OCI-M2 (cell line): ENCODE data around the gene GLB1L2.

Source experiments
- DNase-seq: peaks from one replicate; lab custom pipeline; 2025; ENCODE audit not compliant: unreplicated experiment; lab: John Stamatoyannopoulos, UW

The GLB1L2 gene

GRCh38 chr11:134346976-134347350, 15.2 kb downstream of the GLB1L2 start:
- DNase-seq, result no peak

DNA sequence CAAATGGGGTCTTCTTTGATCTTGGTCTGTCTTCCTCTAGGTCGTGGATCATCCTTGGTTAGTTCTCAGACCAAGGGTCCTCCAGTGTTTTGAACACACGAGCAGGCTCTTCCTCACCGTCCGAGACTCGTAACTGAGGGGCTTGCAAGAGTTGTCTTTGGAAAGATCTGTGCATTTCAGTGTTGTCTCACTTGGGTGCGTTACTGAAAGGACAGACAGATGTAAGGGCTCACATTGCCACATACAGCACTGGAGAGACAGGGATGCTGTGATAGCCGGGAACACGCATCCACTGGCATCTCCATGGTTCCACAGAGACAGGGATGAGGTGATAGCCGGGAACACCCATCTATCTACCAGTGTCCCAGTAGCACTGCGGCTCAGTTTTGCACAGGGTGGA, 15.7 kb downstream of the GLB1L2 start:
- DNase-seq, result no peak

DNA sequence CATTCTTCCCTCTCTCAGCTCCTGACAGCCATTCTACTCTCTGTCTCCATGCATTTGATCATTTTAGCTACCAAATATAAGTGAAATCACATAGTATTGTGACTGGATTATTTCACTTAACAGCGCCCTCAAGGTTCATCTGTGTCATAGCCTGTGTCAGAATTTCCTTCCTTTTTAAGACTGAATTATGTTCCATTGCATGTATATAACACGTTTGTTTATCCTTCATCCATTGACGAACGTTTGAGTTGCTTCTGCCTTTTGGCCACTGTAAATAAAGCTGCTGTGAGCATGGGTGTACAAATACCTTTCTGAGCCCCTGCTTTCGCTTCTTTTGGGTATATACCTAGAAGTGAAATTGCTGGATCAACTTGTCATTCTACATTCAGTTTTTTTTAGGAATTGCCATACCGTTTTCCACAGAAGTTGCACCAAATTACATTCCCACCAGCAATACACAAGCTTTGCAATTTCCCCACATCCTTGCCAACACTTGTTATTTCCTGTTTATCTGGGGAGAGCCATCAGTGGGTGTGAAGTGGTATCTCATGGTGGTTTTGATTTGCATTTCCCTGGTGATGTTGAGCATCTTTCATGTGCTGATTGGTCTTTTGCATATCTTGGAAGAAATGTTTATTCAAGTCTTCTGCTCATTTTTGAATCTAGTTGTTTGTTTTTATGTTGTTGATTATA, 17.5 kb downstream of the GLB1L2 start:
- DNase-seq, result no peak

- DNase-seq, result no peak
Measured at GRCh38 chr11:134349802-134350355, 18.1 kb downstream of the GLB1L2 start.

GRCh38 chr11:134350381-134350780, 18.6 kb downstream of the GLB1L2 start:
- no peak for DNase-seq

DNA sequence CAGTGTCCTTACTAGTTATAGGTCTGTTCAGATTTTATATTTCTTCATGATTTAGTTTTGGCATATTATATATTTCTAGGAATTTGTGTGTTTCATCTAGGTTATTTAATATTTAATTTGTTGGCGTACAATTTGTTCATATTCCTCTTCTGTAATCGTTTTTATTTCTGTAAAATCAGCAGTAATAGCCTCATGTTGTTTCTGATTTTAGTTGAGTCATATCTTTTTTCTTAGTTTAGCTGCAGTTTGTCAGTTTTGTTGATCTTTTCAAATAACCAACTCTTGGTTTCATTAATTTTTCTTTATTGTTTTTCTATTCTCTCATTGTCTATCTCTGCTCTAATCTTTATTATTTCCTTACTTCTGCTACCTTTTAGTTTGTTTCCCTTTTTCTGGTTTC, 20.3 kb downstream of the GLB1L2 start:
- DNase-seq, result no peak

GRCh38 chr11:134355136-134355535, 23.3 kb downstream of the GLB1L2 start:
- no peak for DNase-seq

DNA sequence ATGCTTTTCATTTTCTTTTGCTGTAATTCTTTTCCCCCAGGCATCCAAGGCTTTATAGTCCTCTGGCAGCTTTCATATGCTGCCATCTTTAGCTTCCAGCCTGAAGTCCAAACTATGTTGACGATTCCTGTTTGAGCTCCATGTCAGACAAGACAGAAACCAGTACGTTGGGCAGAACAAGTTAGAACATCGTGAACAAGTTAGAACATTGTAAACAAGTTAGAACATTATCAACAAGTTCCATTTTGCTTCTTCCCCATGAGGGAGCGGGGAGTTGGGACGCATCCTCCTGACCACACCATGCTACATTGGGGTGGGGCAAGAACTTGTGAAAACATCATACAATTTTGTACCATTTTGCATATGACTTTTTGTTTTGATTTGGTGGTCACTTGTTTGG, 23.9 kb downstream of the GLB1L2 start:
- DNase-seq, result no peak

- DNase-seq, result no peak
Measured at GRCh38 chr11:134356656-134357544, 25.1 kb downstream of the GLB1L2 start.

DNA sequence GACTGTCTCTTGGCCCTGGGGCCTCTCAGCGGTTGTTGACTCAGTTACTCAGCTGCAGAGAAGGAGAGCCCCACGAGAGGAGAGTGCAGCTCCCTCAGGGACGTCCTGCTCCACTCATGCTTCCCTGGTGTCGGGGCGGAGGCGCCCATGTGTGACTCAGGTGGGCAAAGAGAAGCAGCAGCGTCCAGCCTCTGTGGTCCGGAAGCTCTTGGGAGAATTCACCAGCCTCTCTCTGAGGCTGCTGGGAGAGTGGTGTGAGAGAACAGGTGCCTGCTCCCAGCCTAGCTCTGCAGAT, 25.7 kb downstream of the GLB1L2 start:
- DNase-seq, result no peak

- no peak for DNase-seq
Measured at GRCh38 chr11:134358165-134358855, 26.5 kb downstream of the GLB1L2 start.

DNA sequence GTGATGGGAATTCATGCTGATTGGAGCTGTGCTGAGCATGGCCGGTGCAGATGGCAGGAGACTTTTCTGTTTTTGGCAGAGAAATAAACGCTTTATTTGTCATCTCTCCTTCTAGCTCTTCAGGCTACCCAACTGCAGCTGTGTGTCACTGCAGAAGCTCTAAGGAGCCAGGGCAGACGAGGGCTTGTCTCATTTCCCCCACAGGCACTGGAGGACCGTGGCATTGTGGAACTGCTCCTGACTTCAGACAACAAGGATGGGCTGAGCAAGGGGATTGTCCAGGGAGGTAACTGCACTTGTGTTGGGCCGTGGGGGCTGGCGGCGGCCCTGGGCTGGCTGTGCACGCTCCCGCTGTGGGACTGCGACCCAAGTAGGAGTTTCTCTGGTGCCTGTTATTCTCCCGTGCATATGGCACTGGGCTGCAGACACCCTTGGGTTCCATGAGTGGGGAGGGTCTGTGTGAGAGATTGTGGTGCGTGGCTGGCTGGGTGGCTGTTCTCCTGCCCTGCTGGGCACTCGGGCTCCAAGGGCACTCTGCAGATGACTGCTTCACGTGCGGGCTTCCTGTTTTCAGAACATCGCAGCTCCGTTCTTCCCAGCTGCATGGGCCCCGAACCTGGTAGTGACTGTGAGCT, 27.2 kb downstream of the GLB1L2 start:
- DNase-seq, result no peak

- DNase-seq, result no peak
Measured at GRCh38 chr11:134359646-134360045, 27.9 kb downstream of the GLB1L2 start.

DNA sequence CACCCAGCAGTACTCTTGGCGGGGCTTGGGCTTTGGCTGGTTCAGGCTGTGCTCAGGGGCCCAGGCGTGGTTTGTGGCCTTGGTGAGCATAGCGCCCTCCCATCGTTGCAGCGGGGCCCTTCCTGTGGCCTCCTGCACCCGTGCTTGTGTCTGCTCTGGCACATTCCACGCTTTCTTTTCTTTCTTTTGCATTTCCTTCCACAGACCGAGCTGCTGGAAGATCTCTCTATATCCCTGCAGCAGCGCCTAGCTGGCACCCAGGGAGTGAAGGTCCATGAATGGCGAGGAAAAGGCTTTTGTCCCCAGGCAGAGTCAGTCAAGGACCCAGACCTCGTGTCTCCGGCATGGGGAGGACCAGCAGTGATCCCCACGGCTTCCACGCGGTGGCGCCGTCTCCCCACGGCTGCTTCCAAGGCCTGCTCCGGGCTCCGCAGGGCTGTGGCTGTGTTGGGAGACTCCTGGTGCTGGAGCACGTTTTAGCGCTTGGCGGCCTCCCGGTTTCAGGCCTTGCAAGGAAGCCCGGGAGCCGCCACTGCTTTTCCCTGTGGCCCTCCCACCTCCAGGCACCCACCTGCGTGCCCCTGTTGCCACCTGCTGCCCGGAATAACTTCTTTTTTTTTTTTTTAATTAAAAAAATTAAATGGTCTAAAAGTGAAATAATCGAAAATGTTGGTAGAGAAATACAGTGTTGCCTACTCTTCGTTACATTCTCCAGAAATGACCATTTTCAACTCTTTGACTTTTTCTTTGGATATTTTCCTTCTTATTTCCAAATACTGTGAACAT, 28.5 kb downstream of the GLB1L2 start:
- DNase-seq, result no peak

GRCh38 chr11:134361661-134362060, 29.9 kb downstream of the GLB1L2 start:
- no peak for DNase-seq

DNA sequence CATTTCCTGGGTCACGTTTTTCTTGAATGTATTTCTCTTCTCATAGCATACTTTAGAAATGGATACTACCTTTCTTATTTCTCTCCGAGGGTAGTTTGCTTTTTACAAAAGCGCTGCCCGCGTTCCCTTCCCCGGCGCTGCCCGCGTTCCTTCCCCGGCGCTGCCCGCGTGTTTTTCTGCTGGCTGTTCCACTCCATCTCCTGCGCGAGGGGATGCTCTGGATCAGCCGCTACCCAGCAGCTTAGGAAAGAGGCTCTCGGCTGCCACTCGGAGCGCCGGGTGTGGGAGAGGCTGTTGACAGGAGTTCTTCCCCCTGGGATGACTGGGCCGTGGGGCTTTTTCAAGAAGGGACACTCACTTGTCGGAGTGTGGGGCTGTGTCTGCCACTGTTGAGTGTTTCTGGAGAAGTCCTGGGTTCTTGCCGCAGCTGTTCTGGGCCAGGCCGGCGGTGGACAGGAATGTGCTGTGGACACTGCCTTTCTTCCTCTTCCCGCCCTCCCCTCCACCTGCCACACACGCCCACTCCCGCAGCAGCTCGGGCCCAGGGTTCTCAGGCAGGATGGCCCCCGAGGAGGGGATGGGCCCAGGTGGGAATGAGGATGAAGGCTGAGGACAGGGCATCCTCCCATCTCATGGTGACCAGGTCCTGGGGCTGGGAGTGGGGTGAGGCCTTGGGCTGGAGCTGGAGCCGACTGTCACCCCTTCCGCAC, 30.6 kb downstream of the GLB1L2 start:
- no peak for DNase-seq

DNA sequence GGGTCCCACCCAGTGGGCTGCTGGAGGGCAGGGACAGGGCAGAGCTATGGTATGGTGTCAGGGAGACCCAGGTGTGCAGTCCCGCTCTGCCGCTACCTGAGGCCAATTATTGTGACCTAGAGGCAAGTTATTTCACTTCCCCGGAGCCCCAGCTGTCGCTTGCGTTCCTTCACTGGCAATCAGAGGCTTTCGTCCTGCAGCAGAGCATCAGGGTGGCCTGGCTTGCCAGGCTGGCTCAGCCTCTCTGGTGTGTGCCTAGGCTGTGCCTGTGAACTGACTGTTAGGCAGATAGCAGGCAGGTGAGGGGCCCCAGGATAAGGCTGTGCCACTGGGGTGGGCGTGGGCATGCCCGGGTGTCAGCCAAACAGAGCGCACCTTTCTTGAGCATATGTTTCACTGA, 31.4 kb downstream of the GLB1L2 start:
- no peak for DNase-seq

DNA sequence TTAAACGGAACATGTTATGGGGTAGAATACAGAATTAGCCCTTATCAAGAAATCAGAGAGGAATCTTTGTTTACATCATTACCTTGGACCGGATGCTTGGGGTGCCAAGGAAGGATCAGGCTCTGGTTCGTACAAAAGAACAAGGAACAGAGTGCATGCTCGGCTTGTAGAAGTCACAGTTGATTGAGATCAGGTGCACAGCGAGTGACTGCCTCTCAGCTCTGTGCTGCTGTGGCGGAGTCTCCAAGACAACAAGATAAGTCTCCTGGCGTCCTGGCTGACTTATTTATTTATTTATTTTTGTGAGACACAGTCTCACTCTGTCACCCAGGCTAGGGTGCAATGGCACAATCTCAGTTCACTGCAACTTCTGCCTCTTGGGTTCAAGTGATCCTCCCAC, 31.8 kb downstream of the GLB1L2 start:
- DNase-seq, result no peak

DNA sequence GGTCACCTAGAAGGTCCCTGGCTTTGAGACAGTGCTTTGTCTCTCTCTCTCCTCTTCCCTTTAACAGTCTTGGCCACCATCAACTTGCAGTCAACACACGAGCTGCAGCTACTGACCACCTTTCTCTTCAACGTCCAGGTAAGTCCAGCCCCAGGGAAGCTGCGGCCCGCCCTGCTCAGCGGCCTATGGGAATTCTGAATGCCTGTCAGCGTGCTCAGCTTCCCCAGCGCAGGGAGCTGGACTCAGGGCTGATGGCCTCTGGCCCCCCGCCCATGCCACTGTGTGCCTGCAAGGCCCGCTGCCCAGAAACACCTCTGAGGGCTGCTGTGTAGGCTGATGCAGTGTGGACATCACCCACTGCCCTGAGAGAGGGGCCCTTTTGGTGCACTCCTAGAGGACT, 32.5 kb downstream of the GLB1L2 start:
- no peak for DNase-seq
